A673 (cell line): ENCODE results near the gene HRH3. TPM values are rescaled to one million over a fixed set of nuclear protein-coding genes. Genes with fewer than 3 reads are reported as not detected.

Experiments
- BruUV-seq: library from RNA; stranded (reverse); fragments of 400-500 nt; replicated peaks from 2 replicates; lab custom pipeline; 2021; lab: Mats Ljungman, UMichigan
- CTCF ChIA-PET: fragments of 300-600 bp; sonication (Branson Sonifier 250); formaldehyde crosslinking; loops from one replicate; lab custom pipeline; 2022; ENCODE audit warnings: antibody characterized with exemption; lab: Charles Lee
- POLR2A ChIA-PET: fragments of 300-600 bp; sonication (Branson Sonifier 250); formaldehyde crosslinking; loops from one replicate; lab custom pipeline; 2022; ENCODE audit warnings: antibody characterized with exemption; ENCODE audit not compliant: low non-redundant PET; lab: Charles Lee
- DNase-seq: peaks from one replicate; pipeline ENCODE4 v3.0.0-alpha.2; 2015; ENCODE audit warnings: low spot score
- H3K27ac ChIP-seq: fragments of 200-600 bp; sonication (generic); 2 replicates; pipeline ENCODE4 v1.5.1; 2016; ENCODE audit warnings: mixed run types, low read depth, mild to moderate bottlenecking, mixed read lengths, antibody characterized with exemption, low read length; ENCODE audit not compliant: poor library complexity, severe bottlenecking
- H3K27me3 ChIP-seq: fragments of 200-600 bp; sonication (generic); replicated peaks from 2 replicates; pipeline ENCODE4 v1.6.1; 2017; ENCODE audit warnings: mixed run types, low read depth, mild to moderate bottlenecking, mixed read lengths, antibody characterized with exemption, low read length; ENCODE audit not compliant: insufficient read depth, poor library complexity
- H3K36me3 ChIP-seq: fragments of 200-600 bp; sonication (generic); 2 replicates; pipeline ENCODE4 v1.6.1; 2016; ENCODE audit warnings: mixed run types, mild to moderate bottlenecking, mixed read lengths, antibody characterized with exemption, low read length; ENCODE audit not compliant: insufficient read depth, poor library complexity, severe bottlenecking
- H3K4me1 ChIP-seq: fragments of 200-600 bp; sonication (generic); 2 replicates; pipeline ENCODE4 v1.6.1; 2017; ENCODE audit warnings: mixed run types, mild to moderate bottlenecking, mixed read lengths, antibody characterized with exemption, low read length; ENCODE audit not compliant: insufficient read depth, poor library complexity, severe bottlenecking
- H3K4me3 ChIP-seq: fragments of 200-600 bp; sonication (generic); 2 replicates; pipeline ENCODE4 v1.5.1; 2016; ENCODE audit warnings: low read depth, mixed run types, mild to moderate bottlenecking, mixed read lengths, low read length; ENCODE audit not compliant: poor library complexity, severe bottlenecking
- H3K9me3 ChIP-seq: fragments of 200-600 bp; sonication (generic); 2 replicates; pipeline ENCODE4 v1.6.1; 2016; ENCODE audit warnings: mixed run types, low read depth, mild to moderate bottlenecking, mixed read lengths, antibody characterized with exemption, low read length; ENCODE audit not compliant: poor library complexity, severe bottlenecking
- CTCF ChIP-seq: fragments of 300-800, 200-600 bp; sonication (generic); conservative IDR thresholded peaks from 2 replicates; pipeline ENCODE4 v1.5.1; 2017; ENCODE audit warnings: low read depth, mild to moderate bottlenecking, antibody characterized with exemption, low read length, moderate library complexity, mixed read lengths
- EZH2 ChIP-seq: fragments of 200-600 bp; sonication (generic); IDR thresholded peaks from 2 replicates; pipeline ENCODE4 v1.6.1; 2017; ENCODE audit warnings: borderline replicate concordance, low read depth, mild to moderate bottlenecking, mixed read lengths, antibody characterized with exemption, low read length; ENCODE audit not compliant: poor library complexity, severe bottlenecking
- intact Hi-C: fragments of 100-400 bp; cut with micrococcal nuclease; formaldehyde crosslinking; loops from one replicate; pipeline ENCODE4 v1.10.0; 2022; ENCODE audit not compliant: unreplicated experiment
- total RNA-seq: library from RNA; stranded (reverse); gene quantifications from 2 replicates; pipeline ENCODE4 v1.2.3, GENCODE V29; 2021

HRH3 gene
- total RNA-seq, 1 experiment from 2014 or later: not detected

- H3K36me3 ChIP-seq: peaks cover 18% of the 10 kb centered on the region
- TF ChIP-seq EZH2 (no peak), CTCF (no peak)
- ChIA-PET POLR2A (no interaction called here), CTCF (no interaction called here)
- peaks cover 4% of the 10 kb centered on the region for H3K4me1 ChIP-seq
- no peak overlapping the region for H3K27ac ChIP-seq
- no peak for DNase-seq
- H3K4me3 ChIP-seq: no peak overlapping the region
- H3K27me3 ChIP-seq: no peaks in the 10 kb centered on the region
- H3K9me3 ChIP-seq: no peaks in the 10 kb centered on the region
- BruUV-seq: no TSS peak
- intact Hi-C loops: no loop called here
Observed at GRCh38 chr20:62186096-62186426, 34.0 kb downstream of the HRH3 start.

DNA sequence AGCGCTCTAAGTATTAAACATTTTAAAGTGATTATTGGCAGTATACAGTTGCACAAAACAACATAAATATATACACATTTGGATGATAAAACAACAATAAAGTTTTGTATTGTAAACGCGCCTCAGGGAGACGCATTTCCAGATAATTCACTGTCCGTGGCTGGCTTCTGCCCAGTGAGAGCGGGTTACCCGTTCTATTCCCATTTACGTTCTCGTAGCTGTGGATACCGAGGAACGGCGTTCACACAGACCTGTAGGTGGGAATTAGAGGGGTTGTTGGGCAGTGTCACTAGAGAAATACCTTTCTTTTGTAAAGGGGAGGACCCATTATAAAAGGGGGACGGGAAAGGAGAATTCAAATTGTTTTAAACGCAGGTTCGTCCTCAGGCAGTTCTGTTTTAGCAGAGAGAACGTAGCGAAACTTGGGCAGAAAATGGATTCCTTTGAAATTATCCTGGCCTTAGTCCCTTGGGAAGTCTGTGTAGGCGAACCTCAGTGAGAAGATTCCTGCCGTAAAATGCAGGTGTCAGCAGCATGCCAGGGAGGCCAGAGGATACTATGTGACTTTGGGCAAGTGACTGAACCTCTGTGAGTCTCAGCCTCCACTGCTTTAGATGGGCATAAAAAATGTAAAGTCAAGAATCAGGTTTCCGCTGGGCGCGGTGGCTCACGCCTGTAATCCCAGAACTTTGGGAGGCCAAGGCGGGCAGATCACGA, 36.5 kb downstream of the HRH3 start:
- Histone ChIP-seq H3K9me3 (no peaks in the 10 kb centered on the region), H3K27me3 (no peaks in the 10 kb centered on the region), H3K36me3 (peaks cover 10% of the 10 kb centered on the region), H3K4me1 (peaks cover 4% of the 10 kb centered on the region), H3K27ac (peak overlapping the region; percentile 92), H3K4me3 (peak overlapping the region; percentile 72)
- BruUV-seq: no TSS peak
- no peak for TF ChIP-seq CTCF
- no peak for TF ChIP-seq EZH2
- POLR2A ChIA-PET: no interaction called here
- intact Hi-C loops: no loop called here
- CTCF ChIA-PET: no interaction called here
- DNase-seq: no peak

- H3K36me3 ChIP-seq: peaks cover 10% of the 10 kb centered on the region
- ChIA-PET CTCF (no interaction called here), POLR2A (interaction anchor here (0.6 kb wide), 1 partner anchor 446 kb away, joined by 9 read pairs; no protein-coding TSS in a partner anchor)
- TF ChIP-seq CTCF: no peak
- TF ChIP-seq EZH2: no peak
- intact Hi-C loops: no loop called here
- H3K4me3 ChIP-seq: peak within 1 kb of the TSS; percentile 72
- DNase-seq: peak; percentile 98
- peaks cover 4% of the 10 kb centered on the region for H3K4me1 ChIP-seq
- H3K9me3 ChIP-seq: no peaks in the 10 kb centered on the region
- no peaks in the 10 kb centered on the region for H3K27me3 ChIP-seq
- peak within 1 kb of the TSS; percentile 92 for H3K27ac ChIP-seq
- TSS peak; percentile 88 for BruUV-seq
Observed at GRCh38 chr20:62182469-62183425, 37.3 kb downstream of the HRH3 start, which contains the start of gene MTG2. Gene MTG2 (plus strand): TSS chr20:62183028. CDS start chr20:62193421, 10,393 bp downstream.
